ENCODE data around the gene FAM50A.

The FAM50A gene

GRCh38 chrX:154409222-154409871, 34.6 kb upstream of the FAM50A start, which contains the start of gene DNASE1L1:
Gene DNASE1L1 (minus strand): TSS chrX:154409254. CDS start chrX:154405568, 3,686 bp downstream.
- peak within 1 kb of the TSS; percentile 53 for H3K4me3 ChIP-seq (ENCODE audit: low read depth, low read length)
- peak within 1 kb of the TSS; percentile 94 for H2BK12ac ChIP-seq (ENCODE audit: low read length)
- H3K79me2 ChIP-seq (ENCODE audit: control insufficient read depth, insufficient read depth, low read length, poor library complexity): peaks cover 11% of the 10 kb centered on the region
- peaks cover 0 to 4% of the 10 kb centered on the region in 2 experiments for H3K36me3 ChIP-seq (ENCODE audit: control insufficient read depth in 1 of 2, insufficient read depth in 2 of 2, low read length in 2 of 2)
- peaks cover 9 to 14% of the 10 kb centered on the region in 2 experiments for H3K4me1 ChIP-seq (ENCODE audit: control insufficient read depth in 1 of 2, insufficient read depth in 2 of 2, low read length in 2 of 2)
- H3K9ac ChIP-seq (ENCODE audit: low read length): peak within 1 kb of the TSS; percentile 75
- peak; percentile 78 for DNase-seq
- no peaks in the 10 kb centered on the region for H3K9me3 ChIP-seq (ENCODE audit: insufficient read depth, low read depth, low read length)
- peak within 1 kb of the TSS; percentile 71 for H3K4me2 ChIP-seq (ENCODE audit: low read length)
- H3K18ac ChIP-seq (ENCODE audit: low read length): peak within 1 kb of the TSS; percentile 84
- peak within 1 kb of the TSS; percentile 93 for H2AK5ac ChIP-seq (ENCODE audit: low read length)
- H4K91ac ChIP-seq (ENCODE audit: low read depth, low read length): peak within 1 kb of the TSS; percentile 93
- peak within 1 kb of the TSS; percentile 39 for H3K4ac ChIP-seq (ENCODE audit: low read depth, low read length)
- H3K79me1 ChIP-seq (ENCODE audit: low read length): peaks cover 9% of the 10 kb centered on the region
- peak within 1 kb of the TSS; percentile 83 for H4K12ac ChIP-seq (ENCODE audit: low read depth, low read length)
- H3K14ac ChIP-seq (ENCODE audit: low read length): peak within 1 kb of the TSS; percentile 90
- H3K27me3 ChIP-seq (ENCODE audit: insufficient read depth, low read length): no peaks in the 10 kb centered on the region
- H4K8ac ChIP-seq (ENCODE audit: low read depth, low read length): peak within 1 kb of the TSS; percentile 80
- H2AFZ ChIP-seq (ENCODE audit: insufficient read depth, low read length, poor library complexity): peak within 1 kb of the TSS; percentile 63
- H2BK5ac ChIP-seq (ENCODE audit: low read depth, low read length, poor library complexity): peak within 1 kb of the TSS; percentile 78
- H2BK120ac ChIP-seq (ENCODE audit: insufficient read depth, low read length, poor library complexity): peak within 1 kb of the TSS; percentile 97
- H3K27ac ChIP-seq (ENCODE audit: low read depth, low read length): peak within 1 kb of the TSS; percentile 93
- no CpG with 5 or more reads among the region's 26 CpGs for WGBS (ENCODE audit: extremely low coverage, insufficient coverage, insufficient read length)
- no peak within 1 kb of the TSS for H3K23ac ChIP-seq (ENCODE audit: low read length)

GRCh38 chrX:154411981-154412340, 32.0 kb upstream of the FAM50A start:
- Histone ChIP-seq H3K18ac (ENCODE audit: low read length) (peak overlapping the region; percentile 95), H4K91ac (ENCODE audit: low read depth, low read length) (peak overlapping the region; percentile 90), H3K4me3 (ENCODE audit: low read depth, low read length) (peak overlapping the region; percentile 84), H3K4me2 (ENCODE audit: low read length) (peak overlapping the region; percentile 94), H2BK12ac (ENCODE audit: low read length) (no peak overlapping the region), H3K79me2 (ENCODE audit: control insufficient read depth, insufficient read depth, low read length, poor library complexity) (peaks cover 11% of the 10 kb centered on the region), H2BK120ac (ENCODE audit: insufficient read depth, low read length, poor library complexity) (peak overlapping the region; percentile 86), H3K4me1 (ENCODE audit: control insufficient read depth in 1 of 2, insufficient read depth in 2 of 2, low read length in 2 of 2) (peaks cover 9 to 14% of the 10 kb centered on the region in 2 experiments), H2BK5ac (ENCODE audit: low read depth, low read length, poor library complexity) (peak overlapping the region; percentile 95), H3K36me3 (ENCODE audit: control insufficient read depth in 1 of 2, insufficient read depth in 2 of 2, low read length in 2 of 2) (peaks cover 0 to 4% of the 10 kb centered on the region in 2 experiments), H3K14ac (ENCODE audit: low read length) (peak overlapping the region; percentile 94), H4K8ac (ENCODE audit: low read depth, low read length) (peak overlapping the region; percentile 99), H3K23ac (ENCODE audit: low read length) (no peak overlapping the region), H3K9ac (ENCODE audit: low read length) (peak overlapping the region; percentile 87), H2AK5ac (ENCODE audit: low read length) (peak overlapping the region; percentile 99), H3K4ac (ENCODE audit: low read depth, low read length) (peak overlapping the region; percentile 72), H4K12ac (ENCODE audit: low read depth, low read length) (peak overlapping the region; percentile 92), H2AFZ (ENCODE audit: insufficient read depth, low read length, poor library complexity) (peak overlapping the region; percentile 17), H3K9me3 (ENCODE audit: insufficient read depth, low read depth, low read length) (no peaks in the 10 kb centered on the region), H3K79me1 (ENCODE audit: low read length) (peaks cover 9% of the 10 kb centered on the region), H3K27ac (ENCODE audit: low read depth, low read length) (peak overlapping the region; percentile 87), H3K27me3 (ENCODE audit: insufficient read depth, low read length) (no peaks in the 10 kb centered on the region)
- peak in 1 of 2 donors; percentile 30 for DNase-seq
- WGBS (ENCODE audit: extremely low coverage, insufficient coverage, insufficient read length): no CpG with 5 or more reads among the region's 29 CpGs

GRCh38 chrX:154412468-154412867, 31.5 kb upstream of the FAM50A start:
- peak overlapping the region; percentile 94 for H3K4me2 ChIP-seq (ENCODE audit: low read length)
- H3K79me1 ChIP-seq (ENCODE audit: low read length): peaks cover 9% of the 10 kb centered on the region
- H2BK5ac ChIP-seq (ENCODE audit: low read depth, low read length, poor library complexity): no peak overlapping the region
- H3K9ac ChIP-seq (ENCODE audit: low read length): no peak overlapping the region
- no peak overlapping the region for H3K4me3 ChIP-seq (ENCODE audit: low read depth, low read length)
- no peak overlapping the region for H2AK5ac ChIP-seq (ENCODE audit: low read length)
- no peak for DNase-seq
- H3K36me3 ChIP-seq (ENCODE audit: control insufficient read depth in 1 of 2, insufficient read depth in 2 of 2, low read length in 2 of 2): peaks cover 0 to 4% of the 10 kb centered on the region in 2 experiments
- peak overlapping the region; percentile 6 for H4K8ac ChIP-seq (ENCODE audit: low read depth, low read length)
- H3K4me1 ChIP-seq (ENCODE audit: control insufficient read depth in 1 of 2, insufficient read depth in 2 of 2, low read length in 2 of 2): peaks cover 9 to 14% of the 10 kb centered on the region in 2 experiments
- no peak overlapping the region for H3K27ac ChIP-seq (ENCODE audit: low read depth, low read length)
- no peak overlapping the region for H2BK12ac ChIP-seq (ENCODE audit: low read length)
- H4K91ac ChIP-seq (ENCODE audit: low read depth, low read length): peak overlapping the region; percentile 43
- no peaks in the 10 kb centered on the region for H3K9me3 ChIP-seq (ENCODE audit: insufficient read depth, low read depth, low read length)
- no peaks in the 10 kb centered on the region for H3K27me3 ChIP-seq (ENCODE audit: insufficient read depth, low read length)
- H2AFZ ChIP-seq (ENCODE audit: insufficient read depth, low read length, poor library complexity): no peak overlapping the region
- peaks cover 11% of the 10 kb centered on the region for H3K79me2 ChIP-seq (ENCODE audit: control insufficient read depth, insufficient read depth, low read length, poor library complexity)
- H3K14ac ChIP-seq (ENCODE audit: low read length): no peak overlapping the region
- H3K4ac ChIP-seq (ENCODE audit: low read depth, low read length): no peak overlapping the region
- H4K12ac ChIP-seq (ENCODE audit: low read depth, low read length): peak overlapping the region; percentile 92
- no peak overlapping the region for H3K18ac ChIP-seq (ENCODE audit: low read length)
- H2BK120ac ChIP-seq (ENCODE audit: insufficient read depth, low read length, poor library complexity): no peak overlapping the region
- no peak overlapping the region for H3K23ac ChIP-seq (ENCODE audit: low read length)
- WGBS (ENCODE audit: extremely low coverage, insufficient coverage, insufficient read length): no CpG with 5 or more reads among the region's 4 CpGs

DNA sequence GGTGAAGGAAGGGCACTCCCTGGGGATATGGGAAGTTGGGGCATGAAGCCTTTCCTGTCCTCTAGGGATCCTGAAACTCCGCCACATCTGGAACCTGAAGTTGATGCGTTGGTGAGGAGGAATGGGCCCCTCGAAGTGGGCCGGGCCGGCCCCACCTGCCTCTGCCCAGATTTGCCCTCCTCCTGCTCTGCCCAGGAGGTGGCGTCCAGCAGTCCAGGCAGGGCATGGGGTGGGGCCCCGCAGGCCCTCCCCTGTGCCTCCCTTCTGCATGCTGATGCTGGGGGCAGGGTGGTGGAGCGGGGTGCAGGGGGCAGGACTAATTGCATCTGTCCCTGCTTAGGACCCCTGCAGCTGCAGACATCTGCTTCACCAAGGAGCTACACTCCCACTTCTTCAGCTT, 30.8 kb upstream of the FAM50A start:
- DNase-seq: no peak
- H3K4ac ChIP-seq (ENCODE audit: low read depth, low read length): no peak overlapping the region
- H3K4me2 ChIP-seq (ENCODE audit: low read length): no peak overlapping the region
- no peak overlapping the region for H2BK5ac ChIP-seq (ENCODE audit: low read depth, low read length, poor library complexity)
- no peak overlapping the region for H4K8ac ChIP-seq (ENCODE audit: low read depth, low read length)
- no peak overlapping the region for H3K4me3 ChIP-seq (ENCODE audit: low read depth, low read length)
- no peak overlapping the region for H3K14ac ChIP-seq (ENCODE audit: low read length)
- H3K79me2 ChIP-seq (ENCODE audit: control insufficient read depth, insufficient read depth, low read length, poor library complexity): peaks cover 11% of the 10 kb centered on the region
- no peaks in the 10 kb centered on the region for H3K27me3 ChIP-seq (ENCODE audit: insufficient read depth, low read length)
- H2BK120ac ChIP-seq (ENCODE audit: insufficient read depth, low read length, poor library complexity): no peak overlapping the region
- H3K18ac ChIP-seq (ENCODE audit: low read length): no peak overlapping the region
- H3K79me1 ChIP-seq (ENCODE audit: low read length): peaks cover 9% of the 10 kb centered on the region
- H3K9ac ChIP-seq (ENCODE audit: low read length): no peak overlapping the region
- no peak overlapping the region for H2AFZ ChIP-seq (ENCODE audit: insufficient read depth, low read length, poor library complexity)
- H4K91ac ChIP-seq (ENCODE audit: low read depth, low read length): no peak overlapping the region
- H3K4me1 ChIP-seq (ENCODE audit: control insufficient read depth in 1 of 2, insufficient read depth in 2 of 2, low read length in 2 of 2): peaks cover 9 to 14% of the 10 kb centered on the region in 2 experiments
- no peak overlapping the region for H3K23ac ChIP-seq (ENCODE audit: low read length)
- no peak overlapping the region for H2BK12ac ChIP-seq (ENCODE audit: low read length)
- no peak overlapping the region for H2AK5ac ChIP-seq (ENCODE audit: low read length)
- no peaks in the 10 kb centered on the region for H3K9me3 ChIP-seq (ENCODE audit: insufficient read depth, low read depth, low read length)
- peaks cover 0 to 4% of the 10 kb centered on the region in 2 experiments for H3K36me3 ChIP-seq (ENCODE audit: control insufficient read depth in 1 of 2, insufficient read depth in 2 of 2, low read length in 2 of 2)
- H4K12ac ChIP-seq (ENCODE audit: low read depth, low read length): no peak overlapping the region
- H3K27ac ChIP-seq (ENCODE audit: low read depth, low read length): no peak overlapping the region
- WGBS (ENCODE audit: extremely low coverage, insufficient coverage, insufficient read length): no CpG with 5 or more reads among the region's 8 CpGs
